GM19397 (cell line): Measurements from ENCODE around the gene FBLN5.

Experiments
- ATAC-seq: cut with Tn5 transposase; IDR thresholded peaks from one replicate; pipeline ENCODE4 v1.9.1; 2021; ENCODE audit warnings: mild to moderate bottlenecking, moderate library complexity; ENCODE audit not compliant: unreplicated experiment

FBLN5 gene

GRCh38 chr14:91946622-91947474 is 646 bp downstream of the FBLN5 start:
- no peak for ATAC-seq

GRCh38 chr14:91945751-91946621 is 1.5 kb downstream of the FBLN5 start:
- no peak for ATAC-seq

GRCh38 chr14:91942946-91943345 is 4.5 kb downstream of the FBLN5 start:
- ATAC-seq = no peak

GRCh38 chr14:91942128-91942527 is 5.4 kb downstream of the FBLN5 start:
- ATAC-seq = no peak

- ATAC-seq = no peak
Observed at GRCh38 chr14:91940209-91940608, 7.3 kb downstream of the FBLN5 start.

- ATAC-seq = no peak
Observed at GRCh38 chr14:91935586-91935985, 11.9 kb downstream of the FBLN5 start.

GRCh38 chr14:91934554-91935285 is 12.8 kb downstream of the FBLN5 start:
- ATAC-seq = no peak

GRCh38 chr14:91931478-91932088 is 15.9 kb downstream of the FBLN5 start:
- no peak for ATAC-seq

GRCh38 chr14:91929700-91930099 is 17.8 kb downstream of the FBLN5 start:
- no peak for ATAC-seq

- no peak for ATAC-seq
Observed at GRCh38 chr14:91927800-91928199, 19.7 kb downstream of the FBLN5 start.

GRCh38 chr14:91927191-91927590 is 20.3 kb downstream of the FBLN5 start:
- ATAC-seq = no peak

GRCh38 chr14:91926131-91926890 is 21.2 kb downstream of the FBLN5 start:
- ATAC-seq = no peak

- ATAC-seq = no peak
Observed at GRCh38 chr14:91925727-91926121, 21.8 kb downstream of the FBLN5 start.

GRCh38 chr14:91925001-91925726 is 22.3 kb downstream of the FBLN5 start:
- no peak for ATAC-seq

- no peak for ATAC-seq
Observed at GRCh38 chr14:91920526-91920925, 27.0 kb downstream of the FBLN5 start.

GRCh38 chr14:91919814-91920213 is 27.7 kb downstream of the FBLN5 start:
- no peak for ATAC-seq

GRCh38 chr14:91918186-91918883 is 29.2 kb downstream of the FBLN5 start:
- ATAC-seq = no peak

GRCh38 chr14:91912035-91912434 is 35.5 kb downstream of the FBLN5 start:
- no peak for ATAC-seq
